ACC112 (cell line): ENCODE results near the gene PLCL1.
"Not testable (repeated sequence)": the region's sequence is repeated elsewhere in the genome, so short reads cannot be mapped to it uniquely, and the experiment has no call there.

ENCODE experiments used
- H2AFZ ChIP-seq: fragments of 200-600 bp; sonication (generic); one replicate; pipeline ENCODE4 v1.6.0; 2017; ENCODE audit warnings: antibody characterized with exemption, low read length; ENCODE audit not compliant: unreplicated experiment
- H3K27ac ChIP-seq: fragments of 200-600 bp; sonication (generic); 2 replicates; pipeline ENCODE4 v1.5.1; 2014; ENCODE audit warnings: low read depth, mild to moderate bottlenecking, antibody characterized with exemption, low read length, moderate library complexity
- H3K27me3 ChIP-seq: fragments of 200-600 bp; sonication (generic); 2 replicates; pipeline ENCODE4 v1.6.1; 2014; ENCODE audit warnings: mild to moderate bottlenecking, antibody characterized with exemption, low read length, moderate library complexity, mixed read lengths; ENCODE audit not compliant: insufficient read depth
- H3K36me3 ChIP-seq: fragments of 200-600 bp; sonication (generic); 2 replicates; pipeline ENCODE4 v1.6.1; 2016; ENCODE audit warnings: mild to moderate bottlenecking, antibody characterized with exemption, low read length, moderate library complexity, mixed read lengths; ENCODE audit not compliant: insufficient read depth
- H3K4me1 ChIP-seq: fragments of 200-600 bp; sonication (generic); one replicate; pipeline ENCODE4 v1.6.1; 2016; ENCODE audit warnings: low read length, mixed read lengths; ENCODE audit not compliant: insufficient read depth, unreplicated experiment, control insufficient read depth
- H3K4me3 ChIP-seq: fragments of 200-600 bp; sonication (generic); 2 replicates; pipeline ENCODE4 v1.5.1; 2014; ENCODE audit warnings: mild to moderate bottlenecking, low read depth, low read length
- H3K79me2 ChIP-seq: fragments of 200-600 bp; sonication (generic); one replicate; pipeline ENCODE4 v1.6.0; 2016; ENCODE audit warnings: low read length; ENCODE audit not compliant: control insufficient read depth, unreplicated experiment, insufficient read depth

The PLCL1 gene

GRCh38 chr2:198012025-198012424 lies 207.6 kb downstream of the PLCL1 start:
- H3K27ac ChIP-seq = no peak overlapping the region
- no peaks in the 10 kb centered on the region for H3K36me3 ChIP-seq
- no peaks in the 10 kb centered on the region for H3K27me3 ChIP-seq
- no peak overlapping the region for H3K4me3 ChIP-seq
- H3K79me2 ChIP-seq = no peaks in the 10 kb centered on the region
- no peaks in the 10 kb centered on the region for H3K4me1 ChIP-seq
- H2AFZ ChIP-seq = no peak overlapping the region

- Histone ChIP-seq H2AFZ (no peak overlapping the region), H3K79me2 (no peaks in the 10 kb centered on the region), H3K4me1 (no peaks in the 10 kb centered on the region), H3K27ac (no peak overlapping the region), H3K4me3 (no peak overlapping the region), H3K36me3 (no peaks in the 10 kb centered on the region), H3K27me3 (no peaks in the 10 kb centered on the region)
Measured at GRCh38 chr2:198016243-198016642, 211.8 kb downstream of the PLCL1 start.

- H3K27me3 ChIP-seq = no peaks in the 10 kb centered on the region
- no peaks in the 10 kb centered on the region for H3K4me1 ChIP-seq
- H3K36me3 ChIP-seq = no peaks in the 10 kb centered on the region
- no peak overlapping the region for H2AFZ ChIP-seq
- H3K79me2 ChIP-seq = no peaks in the 10 kb centered on the region
- H3K27ac ChIP-seq = no peak overlapping the region
- no peak overlapping the region for H3K4me3 ChIP-seq
Measured at GRCh38 chr2:198017068-198017467, 212.7 kb downstream of the PLCL1 start.

- Histone ChIP-seq H3K27me3 (no peaks in the 10 kb centered on the region), H3K4me3 (no peak overlapping the region), H3K79me2 (no peaks in the 10 kb centered on the region), H2AFZ (no peak overlapping the region), H3K27ac (no peak overlapping the region), H3K4me1 (no peaks in the 10 kb centered on the region), H3K36me3 (no peaks in the 10 kb centered on the region)
Measured at GRCh38 chr2:198028955-198029354, 224.6 kb downstream of the PLCL1 start.

GRCh38 chr2:198029576-198029975 lies 225.2 kb downstream of the PLCL1 start:
- not testable (repeated sequence) for H3K27me3 ChIP-seq, H3K4me3 ChIP-seq, H3K4me1 ChIP-seq, H3K79me2 ChIP-seq, H3K36me3 ChIP-seq, H2AFZ ChIP-seq, H3K27ac ChIP-seq

GRCh38 chr2:198033626-198034025 lies 229.2 kb downstream of the PLCL1 start:
- H2AFZ ChIP-seq = no peak overlapping the region
- no peak overlapping the region for H3K4me3 ChIP-seq
- no peaks in the 10 kb centered on the region for H3K4me1 ChIP-seq
- H3K79me2 ChIP-seq = no peaks in the 10 kb centered on the region
- H3K27me3 ChIP-seq = no peaks in the 10 kb centered on the region
- no peaks in the 10 kb centered on the region for H3K36me3 ChIP-seq
- H3K27ac ChIP-seq = no peak overlapping the region

- Histone ChIP-seq H3K27ac (no peak overlapping the region), H3K27me3 (no peaks in the 10 kb centered on the region), H3K36me3 (no peaks in the 10 kb centered on the region), H3K4me1 (no peaks in the 10 kb centered on the region), H3K79me2 (no peaks in the 10 kb centered on the region), H3K4me3 (no peak overlapping the region), H2AFZ (no peak overlapping the region)
Measured at GRCh38 chr2:198036029-198036879, 231.9 kb downstream of the PLCL1 start.

GRCh38 chr2:198040835-198041234 lies 236.4 kb downstream of the PLCL1 start:
- Histone ChIP-seq H2AFZ (no peak overlapping the region), H3K36me3 (no peaks in the 10 kb centered on the region), H3K4me3 (no peak overlapping the region), H3K79me2 (no peaks in the 10 kb centered on the region), H3K27ac (no peak overlapping the region), H3K4me1 (no peaks in the 10 kb centered on the region), H3K27me3 (no peaks in the 10 kb centered on the region)

GRCh38 chr2:198042189-198042588 lies 237.8 kb downstream of the PLCL1 start:
- no peaks in the 10 kb centered on the region for H3K36me3 ChIP-seq
- H3K4me3 ChIP-seq = no peak overlapping the region
- no peaks in the 10 kb centered on the region for H3K79me2 ChIP-seq
- no peak overlapping the region for H2AFZ ChIP-seq
- no peak overlapping the region for H3K27ac ChIP-seq
- H3K27me3 ChIP-seq = no peaks in the 10 kb centered on the region
- H3K4me1 ChIP-seq = no peaks in the 10 kb centered on the region

GRCh38 chr2:198044777-198045176 lies 240.4 kb downstream of the PLCL1 start:
- no peak overlapping the region for H3K4me3 ChIP-seq
- H3K27ac ChIP-seq = no peak overlapping the region
- no peaks in the 10 kb centered on the region for H3K36me3 ChIP-seq
- no peak overlapping the region for H2AFZ ChIP-seq
- H3K79me2 ChIP-seq = no peaks in the 10 kb centered on the region
- H3K27me3 ChIP-seq = no peaks in the 10 kb centered on the region
- no peaks in the 10 kb centered on the region for H3K4me1 ChIP-seq

GRCh38 chr2:198045227-198045626 lies 240.8 kb downstream of the PLCL1 start:
- no peak overlapping the region for H3K27ac ChIP-seq
- no peaks in the 10 kb centered on the region for H3K27me3 ChIP-seq
- H2AFZ ChIP-seq = no peak overlapping the region

More at GRCh38 chr2:198045227-198045626, 240.8 kb downstream of the PLCL1 start:
- no peaks in the 10 kb centered on the region for H3K36me3 ChIP-seq
- H3K79me2 ChIP-seq = no peaks in the 10 kb centered on the region
- H3K4me1 ChIP-seq = no peaks in the 10 kb centered on the region
- no peak overlapping the region for H3K4me3 ChIP-seq
